Activated CD4-positive, alpha-beta T cell treated with anti-CD3 and anti-CD28 coated beads, Interleukin-10, Interleukin-2, amounts not matched to agents 100 ng/mL and 50 ng/mL, durations not matched to agents 16 hours and 8 hours (primary cell): ENCODE data around the gene DNAJC6.
A peak's percentile ranks its signal among the peaks of the same experiment; 100 is the strongest.

Experiments used
- DNase-seq: peaks from one replicate; pipeline ENCODE4 v3.0.0-alpha.2; 2020

The DNAJC6 gene

GRCh38 chr1:65297706-65298105 is 11.6 kb upstream of the DNAJC6 start:
- no peak for DNase-seq

- no peak for DNase-seq
Measured at GRCh38 chr1:65299328-65299727, 10.0 kb upstream of the DNAJC6 start.

DNA sequence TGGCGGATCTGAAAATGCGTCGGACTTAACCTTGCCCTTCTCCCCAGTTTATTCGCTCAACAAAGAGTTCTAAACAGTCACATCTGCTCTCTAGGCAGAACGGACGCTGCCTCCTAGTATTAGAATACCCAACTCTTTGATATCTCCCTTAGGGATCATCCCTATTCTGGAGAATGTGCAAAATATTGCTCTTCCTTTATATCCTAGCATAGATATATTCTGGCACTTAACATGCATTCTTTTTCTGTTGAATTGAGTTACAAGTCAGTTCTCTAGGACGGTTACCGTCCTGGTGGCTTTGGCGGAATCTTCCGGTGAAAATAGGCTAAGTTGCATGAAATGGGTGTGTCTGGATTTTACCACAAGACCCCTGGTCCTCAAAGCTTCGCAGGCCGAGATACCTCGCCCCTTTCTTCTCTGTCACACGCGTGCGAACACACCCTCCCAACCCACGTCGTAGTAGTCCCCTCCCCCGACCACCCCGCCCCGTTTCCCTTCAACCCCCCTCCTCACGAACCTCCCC is 501 bp upstream of the DNAJC6 start:
- DNase-seq = no peak

DNA sequence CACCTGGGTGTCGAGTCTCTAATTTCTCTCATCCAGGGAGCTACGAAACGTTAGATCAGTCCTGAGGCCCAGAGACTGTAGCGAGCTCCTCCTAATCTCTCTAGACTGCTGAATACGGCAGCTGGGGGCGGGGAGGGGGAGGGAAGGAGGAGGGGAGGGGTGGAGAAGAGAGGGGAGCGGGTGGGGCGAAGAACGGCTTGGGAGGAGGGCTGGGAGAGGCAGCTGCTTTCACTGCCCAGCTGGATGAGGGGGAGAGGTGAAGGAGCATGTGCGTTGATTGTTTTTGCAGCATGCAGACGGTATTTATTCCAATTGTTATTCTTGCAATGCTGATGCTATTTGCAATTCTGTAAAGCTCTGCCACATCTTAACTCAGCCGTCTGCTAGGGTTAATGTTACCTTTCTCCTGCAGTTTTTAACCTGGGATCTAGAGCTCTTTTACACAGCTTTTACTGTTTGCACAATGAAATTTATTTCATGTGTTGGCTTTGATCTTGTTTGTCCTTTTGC is 790 bp downstream of the DNAJC6 start:
- no peak for DNase-seq

GRCh38 chr1:65311760-65312159 is 2.4 kb downstream of the DNAJC6 start:
- DNase-seq = no peak

DNA sequence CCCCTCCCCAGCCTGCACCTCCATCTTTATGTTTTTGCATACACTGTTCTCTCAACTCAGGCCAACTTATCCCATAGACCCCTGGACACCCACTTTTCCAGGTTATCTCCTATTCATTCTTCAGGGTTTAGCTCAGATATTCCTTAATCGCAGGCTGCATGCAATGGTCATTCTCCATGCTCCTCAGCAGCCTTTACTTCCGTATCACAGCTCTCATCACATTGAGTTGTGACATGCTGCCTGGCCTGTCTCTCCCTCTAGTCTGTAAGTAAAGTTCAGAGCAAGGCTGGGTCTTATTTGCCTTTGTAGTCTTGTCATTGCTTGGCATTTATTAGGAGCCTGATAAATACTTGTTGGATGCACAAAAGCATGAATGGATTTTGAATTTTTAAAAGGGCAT is 6.9 kb downstream of the DNAJC6 start:
- DNase-seq = no peak

DNA sequence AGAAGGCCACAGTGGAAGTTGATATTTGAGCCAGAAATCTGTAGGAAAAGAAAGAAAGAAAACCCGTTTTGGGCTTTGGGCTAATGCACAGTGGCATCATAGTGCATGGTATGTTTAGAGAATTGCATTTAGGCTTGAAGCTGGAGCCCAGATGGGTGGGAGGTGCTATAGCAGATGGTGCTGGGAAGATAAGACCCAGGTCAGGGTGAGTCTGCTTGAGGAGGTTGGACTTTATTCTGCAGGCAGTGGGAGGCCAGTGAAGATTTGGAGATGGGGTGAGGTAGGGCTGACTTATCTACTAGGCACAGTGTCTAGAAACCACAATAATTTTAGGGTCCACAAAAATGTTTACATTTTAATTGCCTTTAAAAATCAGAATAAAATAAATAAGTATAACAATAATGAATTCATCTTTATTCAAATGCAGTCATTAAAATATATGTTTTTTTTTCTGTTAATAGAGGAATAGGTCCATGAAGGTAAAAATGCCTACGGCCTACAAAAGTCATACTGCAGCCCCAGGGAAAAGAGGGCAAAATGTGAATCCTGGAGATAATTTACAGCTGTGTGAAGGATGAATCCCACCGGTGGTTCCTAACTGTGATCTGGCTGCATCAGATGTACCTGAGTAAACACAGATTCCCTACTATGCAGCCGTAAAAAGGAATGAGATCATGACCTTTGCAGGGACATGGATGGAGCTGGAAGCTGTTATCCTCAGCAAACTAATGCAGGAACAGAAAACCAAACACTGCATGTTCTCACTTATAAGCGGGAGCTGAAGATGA is 8.7 kb downstream of the DNAJC6 start:
- DNase-seq = no peak

GRCh38 chr1:65319141-65319540 is 9.8 kb downstream of the DNAJC6 start:
- DNase-seq = no peak

- no peak for DNase-seq
Measured at GRCh38 chr1:65319754-65320153, 10.4 kb downstream of the DNAJC6 start.

GRCh38 chr1:65321879-65322278 is 12.5 kb downstream of the DNAJC6 start:
- no peak for DNase-seq

- DNase-seq = peak; percentile 56
Measured at GRCh38 chr1:65323246-65323645, 13.9 kb downstream of the DNAJC6 start.

- DNase-seq = no peak
Measured at GRCh38 chr1:65330021-65330420, 20.7 kb downstream of the DNAJC6 start.

- DNase-seq = no peak
Measured at GRCh38 chr1:65330822-65331221, 21.5 kb downstream of the DNAJC6 start.

- no peak for DNase-seq
Measured at GRCh38 chr1:65332821-65333220, 23.5 kb downstream of the DNAJC6 start.

DNA sequence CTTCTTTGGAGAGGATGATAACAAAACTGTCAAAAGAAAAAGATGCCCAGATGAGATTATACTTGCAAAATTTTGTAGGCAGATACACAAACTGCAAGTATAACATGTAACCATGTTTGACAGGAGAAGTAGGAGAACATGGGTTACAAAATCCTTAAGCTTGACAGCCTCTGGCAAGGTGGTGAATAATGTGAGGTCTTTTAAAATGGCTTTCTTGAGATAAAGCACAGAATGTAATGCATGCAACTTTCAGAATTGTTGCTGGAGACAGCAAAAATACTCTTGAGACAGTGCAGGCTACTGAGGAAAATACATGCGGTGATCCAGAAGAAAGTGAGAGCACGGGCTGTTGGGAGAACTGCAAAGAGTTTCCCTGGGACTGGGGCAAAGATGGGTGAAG is 24.7 kb downstream of the DNAJC6 start:
- no peak for DNase-seq

- DNase-seq = no peak
Measured at GRCh38 chr1:65339866-65340468, 30.6 kb downstream of the DNAJC6 start.

- no peak for DNase-seq
Measured at GRCh38 chr1:65341381-65341780, 32.0 kb downstream of the DNAJC6 start.

- DNase-seq = no peak
Measured at GRCh38 chr1:65343286-65343685, 33.9 kb downstream of the DNAJC6 start.

DNA sequence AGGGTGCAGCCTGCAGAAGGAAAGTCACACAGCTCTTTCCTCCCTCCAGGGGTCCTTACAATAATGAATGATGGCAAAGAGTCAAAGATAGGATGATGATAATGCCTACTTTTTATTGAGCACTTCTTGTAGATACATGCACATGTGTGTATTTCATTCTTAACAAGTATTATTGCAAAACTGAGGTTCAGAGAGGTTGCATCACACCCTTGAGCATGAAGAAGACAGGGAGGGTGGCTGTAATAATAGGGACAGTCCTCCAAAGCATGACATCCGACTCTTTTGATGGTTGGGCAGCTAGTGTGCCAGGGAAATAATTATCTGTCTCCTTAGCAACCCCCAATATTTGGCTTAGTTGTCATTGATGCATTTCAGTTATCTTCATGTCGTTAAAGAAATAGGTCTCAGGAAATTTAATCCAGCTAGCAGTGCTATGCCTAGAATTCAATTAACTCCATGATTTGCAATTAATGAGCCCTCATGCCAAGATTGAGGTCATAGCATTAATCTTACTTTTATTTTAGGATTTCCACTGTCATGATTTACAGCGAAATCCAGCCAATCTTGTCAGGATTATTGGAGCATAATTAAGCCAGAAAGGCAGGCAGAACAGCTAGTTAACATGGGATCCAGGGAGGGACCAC is 35.0 kb downstream of the DNAJC6 start:
- no peak for DNase-seq

DNA sequence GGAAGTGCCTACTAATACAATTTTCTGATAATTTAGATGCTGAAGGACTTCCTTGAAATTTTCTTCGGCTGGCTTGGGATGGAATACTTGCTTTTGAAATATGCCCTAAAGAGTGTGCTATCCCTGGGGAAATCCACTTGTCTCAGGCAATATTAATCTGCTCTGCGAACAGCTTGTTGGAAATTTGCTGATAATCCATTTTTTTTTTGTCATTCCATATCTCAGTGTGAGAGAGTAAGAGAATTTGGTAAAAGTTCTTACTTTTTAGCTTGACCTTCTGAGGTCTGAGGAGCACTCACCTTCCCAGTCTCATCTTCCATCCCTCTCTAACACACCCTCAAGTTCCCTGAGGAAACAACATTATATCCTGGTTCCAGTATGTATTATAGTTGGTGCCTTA is 36.8 kb downstream of the DNAJC6 start:
- no peak for DNase-seq

DNA sequence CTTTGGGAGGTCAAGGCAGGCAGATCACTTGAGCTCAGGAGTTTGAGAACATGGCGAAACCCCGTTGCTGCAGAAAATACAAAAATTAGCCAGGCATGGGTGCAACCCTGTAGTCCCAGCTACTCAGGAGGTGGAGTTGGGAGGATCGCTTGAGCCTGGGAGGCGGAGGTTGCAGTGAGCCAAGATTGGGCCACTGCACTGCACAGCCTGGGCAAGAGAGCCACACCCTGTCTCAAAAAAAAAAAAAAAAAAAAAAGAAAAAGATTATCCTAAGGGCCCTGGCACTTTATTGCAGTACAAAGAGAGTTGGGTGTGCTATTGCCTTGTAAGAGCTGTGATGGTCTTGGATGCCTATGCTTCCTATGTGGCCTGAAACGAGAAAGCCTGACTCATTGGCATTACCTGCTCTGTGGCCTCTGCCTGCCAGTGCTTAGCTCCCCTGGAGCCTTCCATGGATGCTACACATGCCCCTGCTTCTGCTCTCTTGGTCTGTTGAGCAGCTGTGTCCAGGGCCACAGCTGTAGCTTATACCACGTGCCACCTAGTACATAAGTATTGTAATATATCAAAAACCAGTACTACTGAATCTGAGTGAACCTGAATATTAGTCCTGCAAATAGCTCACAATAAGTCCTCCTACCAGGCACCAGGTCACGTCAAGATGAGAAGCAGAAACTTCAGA is 45.8 kb downstream of the DNAJC6 start:
- no peak for DNase-seq

GRCh38 chr1:65357291-65357960 is 48.1 kb downstream of the DNAJC6 start:
- DNase-seq = no peak

DNA sequence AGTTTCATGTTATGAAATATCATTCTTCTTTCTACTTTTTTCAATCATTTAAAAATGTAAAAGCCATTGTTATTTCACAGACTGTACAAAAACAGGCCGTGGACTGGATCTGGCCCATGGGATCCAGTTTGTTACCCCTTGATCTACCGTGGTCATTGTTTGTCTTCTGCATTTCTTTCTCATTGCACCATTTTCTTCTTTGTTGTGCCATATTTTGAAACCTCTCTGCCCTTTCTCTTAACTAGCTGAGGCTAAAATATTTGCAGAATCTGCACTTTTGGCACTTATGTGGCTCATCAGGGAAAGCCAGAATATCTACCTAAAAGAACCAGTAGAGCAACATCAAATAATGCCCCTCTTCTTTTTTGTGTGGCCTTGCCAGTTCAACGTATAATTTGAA is 50.5 kb downstream of the DNAJC6 start:
- DNase-seq = no peak
